Dendritic cell treated with granulocyte-macrophage colony-stimulating factor and Interleukin-4, amounts not matched to agents 40 ng/mL and 50 ng/mL, for 4 days (primary cell): ENCODE results near the gene OSBPL6.
A peak's percentile ranks its signal among the peaks of the same experiment; 100 is the strongest.
"Not testable (repeated sequence)": the region's sequence is repeated elsewhere in the genome, so short reads cannot be mapped to it uniquely, and the experiment has no call there.

Experiments
- H3K27ac Mint-ChIP-seq: one replicate; pipeline ENCODE4 v1.8.0; 2022; ENCODE audit warnings: mild to moderate bottlenecking, mixed read lengths
- H3K27me3 Mint-ChIP-seq: one replicate; pipeline ENCODE4 v1.8.0; 2022; ENCODE audit warnings: mild to moderate bottlenecking, mixed read lengths
- H3K36me3 Mint-ChIP-seq: one replicate; pipeline ENCODE4 v1.8.0; 2022; ENCODE audit warnings: low read depth, mixed read lengths
- H3K4me1 Mint-ChIP-seq: one replicate; pipeline ENCODE4 v1.8.0; 2022; ENCODE audit warnings: low read depth, mixed read lengths
- H3K4me3 Mint-ChIP-seq: one replicate; pipeline ENCODE4 v1.8.0; 2022; ENCODE audit warnings: mild to moderate bottlenecking, moderate library complexity, mixed read lengths
- H3K9me3 Mint-ChIP-seq: one replicate; pipeline ENCODE4 v1.8.0; 2022; ENCODE audit warnings: mixed read lengths
- intact Hi-C: fragments of 100-400 bp; cut with micrococcal nuclease; formaldehyde crosslinking; loops from one replicate; pipeline ENCODE4 v1.15.0; 2022

The OSBPL6 gene

GRCh38 chr2:178395295-178395694 is 201.0 kb downstream of the OSBPL6 start:
- Mint-ChIP-seq H3K27me3 (no peaks in the 10 kb centered on the region), H3K4me3 (no peak overlapping the region), H3K36me3 (no peaks in the 10 kb centered on the region), H3K4me1 (no peaks in the 10 kb centered on the region), H3K9me3 (no peaks in the 10 kb centered on the region), H3K27ac (no peak overlapping the region)
- intact Hi-C loops: no loop called here

- Mint-ChIP-seq H3K27ac (no peak overlapping the region), H3K9me3 (no peaks in the 10 kb centered on the region), H3K4me3 (no peak overlapping the region), H3K27me3 (no peaks in the 10 kb centered on the region), H3K36me3 (no peaks in the 10 kb centered on the region), H3K4me1 (no peaks in the 10 kb centered on the region)
- intact Hi-C loops: no loop called here
Measured at GRCh38 chr2:178395941-178396570, 201.7 kb downstream of the OSBPL6 start.

GRCh38 chr2:178397002-178397605 is 202.8 kb downstream of the OSBPL6 start:
- no peak overlapping the region for H3K27ac Mint-ChIP-seq
- no peaks in the 10 kb centered on the region for H3K36me3 Mint-ChIP-seq
- no peaks in the 10 kb centered on the region for H3K9me3 Mint-ChIP-seq
- no peaks in the 10 kb centered on the region for H3K27me3 Mint-ChIP-seq
- intact Hi-C loops: loop anchor here (1.0 kb wide), 1 partner anchor 17 kb away; no protein-coding TSS in a partner anchor
- no peak overlapping the region for H3K4me3 Mint-ChIP-seq
- H3K4me1 Mint-ChIP-seq: no peaks in the 10 kb centered on the region

DNA sequence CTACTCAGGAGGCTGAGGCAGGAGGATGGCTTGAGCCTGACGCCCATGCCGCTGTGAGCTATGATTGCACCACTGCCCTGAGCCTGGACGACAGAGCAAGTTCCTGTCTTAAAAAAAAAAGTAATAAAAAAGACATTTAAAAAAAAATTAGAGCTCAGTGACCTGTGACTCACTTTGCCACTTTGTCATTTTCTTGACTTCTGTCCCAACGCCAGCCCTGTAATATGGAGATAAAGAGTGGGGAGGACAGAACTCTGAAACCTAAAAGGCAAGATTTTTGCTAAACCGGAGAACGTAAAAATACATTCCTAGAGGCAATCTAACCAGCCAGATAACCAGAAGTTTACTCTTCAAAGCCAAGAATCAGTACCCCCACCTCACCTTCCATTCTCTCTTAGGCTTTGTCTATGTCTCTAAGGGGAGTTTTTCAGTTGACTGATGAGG is 207.7 kb downstream of the OSBPL6 start:
- H3K4me1 Mint-ChIP-seq: no peaks in the 10 kb centered on the region
- H3K9me3 Mint-ChIP-seq: no peaks in the 10 kb centered on the region
- intact Hi-C loops: no loop called here
- no peaks in the 10 kb centered on the region for H3K36me3 Mint-ChIP-seq
- H3K27me3 Mint-ChIP-seq: no peaks in the 10 kb centered on the region
- no peak overlapping the region for H3K27ac Mint-ChIP-seq
- no peak overlapping the region for H3K4me3 Mint-ChIP-seq

DNA sequence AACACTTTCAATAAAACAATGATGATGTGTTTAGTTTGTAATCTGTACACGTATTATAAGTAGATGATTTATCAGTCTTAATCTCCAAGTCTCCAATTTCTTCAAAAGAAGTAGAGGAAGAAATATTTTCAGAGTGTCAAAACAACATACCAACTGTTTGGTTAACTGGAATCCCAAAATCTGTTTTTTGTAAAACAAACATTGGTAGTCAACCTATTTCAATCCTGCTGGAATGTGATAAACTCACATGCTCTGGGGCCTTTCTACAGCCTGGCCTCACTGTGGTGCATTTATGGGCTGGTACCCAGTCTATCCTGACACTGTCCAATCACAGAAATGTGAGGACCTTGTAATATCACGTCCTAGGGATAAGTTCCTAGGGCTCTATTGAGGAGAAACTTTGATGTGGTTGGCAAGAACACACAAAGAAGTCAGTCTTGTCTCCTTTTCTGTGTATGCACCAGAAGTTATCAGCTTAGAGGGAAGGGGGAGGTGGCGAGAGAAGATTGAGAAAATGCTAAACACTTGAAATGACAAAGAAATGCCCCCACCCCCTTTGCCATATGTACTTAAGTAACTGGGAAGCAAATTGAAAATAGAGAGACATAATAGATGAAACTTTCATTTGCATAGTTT is 209.5 kb downstream of the OSBPL6 start:
- Mint-ChIP-seq H3K27me3 (no peaks in the 10 kb centered on the region), H3K4me1 (no peaks in the 10 kb centered on the region), H3K27ac (no peak overlapping the region), H3K9me3 (no peaks in the 10 kb centered on the region), H3K4me3 (no peak overlapping the region), H3K36me3 (no peaks in the 10 kb centered on the region)
- intact Hi-C loops: no loop called here

DNA sequence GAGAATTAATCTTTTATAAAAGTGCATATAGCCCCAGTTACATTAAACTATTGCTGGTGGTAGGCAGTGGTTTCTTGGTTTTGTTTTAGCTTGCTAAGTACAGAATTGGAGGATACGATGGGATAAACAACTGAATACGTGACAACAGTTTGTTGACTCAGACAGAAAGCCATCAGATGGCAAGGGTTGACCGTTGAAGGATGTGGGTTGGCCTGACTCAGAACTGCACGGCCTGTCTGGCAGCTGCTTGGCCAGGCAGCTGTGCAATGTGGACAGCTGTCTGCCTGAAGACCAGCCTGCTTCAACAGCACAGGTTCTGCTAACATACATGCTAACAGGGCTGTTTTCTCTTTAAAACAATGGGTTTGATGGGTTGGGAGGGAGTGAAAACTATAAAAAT is 210.1 kb downstream of the OSBPL6 start:
- Mint-ChIP-seq H3K4me3 (no peak overlapping the region), H3K27ac (no peak overlapping the region), H3K36me3 (no peaks in the 10 kb centered on the region), H3K27me3 (no peaks in the 10 kb centered on the region), H3K4me1 (no peaks in the 10 kb centered on the region), H3K9me3 (no peaks in the 10 kb centered on the region)
- intact Hi-C loops: no loop called here

GRCh38 chr2:178409261-178409660 is 214.9 kb downstream of the OSBPL6 start:
- Mint-ChIP-seq H3K27ac (no peak overlapping the region), H3K4me1 (peaks cover 10% of the 10 kb centered on the region), H3K36me3 (peaks cover 8% of the 10 kb centered on the region), H3K27me3 (no peaks in the 10 kb centered on the region), H3K4me3 (no peak overlapping the region), H3K9me3 (no peaks in the 10 kb centered on the region)
- intact Hi-C loops: no loop called here

GRCh38 chr2:178412047-178412446 is 217.7 kb downstream of the OSBPL6 start:
- H3K4me3 Mint-ChIP-seq: no peak overlapping the region
- no peaks in the 10 kb centered on the region for H3K27me3 Mint-ChIP-seq
- intact Hi-C loops: loop anchor here (2.0 to 10.0 kb wide), 2 partner anchors 67 to 127 kb away; partner anchors contain the start of gene FKBP7
- peaks cover 16% of the 10 kb centered on the region for H3K36me3 Mint-ChIP-seq
- peaks cover 31% of the 10 kb centered on the region for H3K4me1 Mint-ChIP-seq
- H3K27ac Mint-ChIP-seq: no peak overlapping the region
- no peaks in the 10 kb centered on the region for H3K9me3 Mint-ChIP-seq

DNA sequence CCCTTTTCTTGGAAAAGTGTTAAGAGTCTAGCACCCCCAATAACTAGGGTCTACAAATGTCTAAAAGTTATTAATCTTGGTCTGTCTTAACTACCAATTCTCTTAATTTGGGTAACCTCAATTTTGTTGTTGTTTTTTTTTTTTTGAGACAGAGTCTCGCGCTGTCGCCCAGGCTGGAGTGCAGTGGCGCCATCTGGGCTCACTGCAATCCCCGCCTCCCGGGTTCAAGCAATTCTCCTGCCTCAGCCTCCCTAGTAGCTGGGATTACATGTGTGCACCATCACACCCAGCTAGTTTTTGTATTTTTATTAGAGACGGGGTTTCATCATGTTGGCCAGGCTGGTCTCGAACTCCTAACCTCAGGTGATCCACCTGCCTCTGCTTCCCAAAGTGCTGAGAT is 218.1 kb downstream of the OSBPL6 start:
- not testable (repeated sequence) for H3K4me3 Mint-ChIP-seq, H3K9me3 Mint-ChIP-seq, H3K27me3 Mint-ChIP-seq
- intact Hi-C loops: loop anchor here (2.0 to 10.0 kb wide), 2 partner anchors 66 to 128 kb away; partner anchors contain the start of gene FKBP7
- Mint-ChIP-seq H3K27ac (peak overlapping the region; percentile 100), H3K4me1 (peaks cover 32% of the 10 kb centered on the region), H3K36me3 (peaks cover 16% of the 10 kb centered on the region)

DNA sequence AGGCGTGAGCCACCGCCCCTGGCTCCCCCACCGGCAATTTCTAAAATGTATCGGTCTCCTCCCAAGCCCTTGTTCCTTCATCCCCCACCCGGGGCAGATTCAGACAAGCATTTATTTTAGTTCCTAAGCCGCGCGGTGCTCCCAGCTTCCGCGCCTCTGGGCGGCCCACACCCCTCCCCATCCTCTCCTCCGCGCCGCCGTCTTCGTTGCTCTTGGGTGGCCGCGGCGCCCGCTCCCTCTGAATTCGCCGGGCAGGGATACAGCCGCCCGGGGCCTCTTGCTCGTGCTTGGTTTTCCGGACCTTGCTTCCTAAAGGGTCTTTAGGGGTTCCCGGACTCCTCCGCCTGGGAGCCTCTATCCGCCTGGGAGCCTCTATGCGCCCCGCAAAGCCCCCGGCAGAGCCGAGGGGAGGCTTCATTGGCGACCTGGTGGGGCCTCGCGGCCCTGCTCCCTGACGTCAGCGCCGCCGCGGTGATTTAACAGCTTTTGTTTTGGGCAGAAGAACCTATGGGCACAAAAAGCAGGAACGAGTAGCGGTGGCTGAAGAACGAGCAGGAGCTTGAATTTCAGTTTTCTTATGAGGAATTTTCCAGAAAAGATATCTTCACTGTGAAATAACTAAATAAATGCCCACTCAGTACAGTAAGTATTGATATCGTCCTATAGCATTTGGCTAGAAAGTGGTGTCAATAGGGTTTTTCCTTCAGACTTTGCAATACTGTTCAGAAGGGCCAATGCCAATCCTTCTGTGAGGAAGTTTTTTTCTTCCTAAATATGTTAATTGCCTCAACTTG is 219.4 kb downstream of the OSBPL6 start:
- no peaks in the 10 kb centered on the region for H3K9me3 Mint-ChIP-seq
- peak overlapping the region; percentile 96 for H3K4me3 Mint-ChIP-seq
- H3K36me3 Mint-ChIP-seq: peaks cover 16% of the 10 kb centered on the region
- H3K4me1 Mint-ChIP-seq: peaks cover 32% of the 10 kb centered on the region
- H3K27ac Mint-ChIP-seq: peak overlapping the region; percentile 100
- intact Hi-C loops: loop anchor here (1.0 to 10.0 kb wide), 5 partner anchors 16 to 301 kb away; partner anchors contain the start of genes FKBP7 and RBM45
- H3K27me3 Mint-ChIP-seq: no peaks in the 10 kb centered on the region

DNA sequence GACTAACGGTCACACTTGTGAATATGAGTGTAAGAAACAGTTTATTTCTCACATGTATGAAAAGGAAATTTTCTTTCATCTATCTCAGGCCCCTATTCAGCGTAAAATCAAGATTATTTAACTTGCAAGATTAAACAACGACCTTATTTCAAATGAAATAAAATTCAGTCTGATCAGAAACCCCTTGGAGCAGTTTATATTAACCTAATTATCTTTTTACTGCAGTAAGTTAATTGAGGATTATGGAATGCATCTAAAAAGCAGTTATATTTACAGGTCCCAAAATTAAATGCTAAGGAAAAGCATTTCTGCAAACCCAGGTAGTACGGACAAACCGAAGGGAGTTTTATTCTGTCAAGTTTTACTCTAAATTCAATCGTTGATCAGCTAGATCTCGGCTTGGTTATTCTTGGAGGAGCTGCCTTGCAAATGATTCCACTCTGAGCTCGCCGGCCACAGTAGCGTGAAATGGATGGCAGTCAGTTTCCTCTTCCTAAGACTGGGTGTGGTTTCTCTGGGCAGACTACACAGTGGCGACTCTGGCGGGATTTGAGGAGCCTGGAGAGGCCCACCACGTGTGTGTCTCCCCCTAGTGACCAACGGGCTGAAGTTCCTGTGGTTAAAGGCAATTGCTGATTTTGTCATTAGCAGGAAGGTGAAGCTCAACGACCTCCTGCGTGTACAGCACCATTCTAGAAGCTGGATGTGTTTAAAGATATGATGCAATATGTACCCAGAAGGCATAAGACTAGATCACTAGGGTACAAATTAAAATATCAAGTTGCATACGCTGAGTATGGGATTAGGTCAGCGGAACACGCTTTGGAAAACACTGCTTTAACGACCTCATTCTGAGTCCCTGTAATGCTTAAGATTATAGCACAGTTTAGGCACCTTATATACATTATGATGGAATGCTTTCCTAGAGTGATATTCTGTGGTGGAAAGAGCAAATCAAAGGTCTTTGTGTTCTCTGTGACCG is 220.2 kb downstream of the OSBPL6 start:
- intact Hi-C loops: loop anchor here (1.0 to 10.0 kb wide), 4 partner anchors 17 to 302 kb away; partner anchors contain the start of gene RBM45
- Mint-ChIP-seq H3K27me3 (no peaks in the 10 kb centered on the region), H3K27ac (peak overlapping the region; percentile 100), H3K4me3 (peak overlapping the region; percentile 96), H3K9me3 (no peaks in the 10 kb centered on the region), H3K4me1 (peaks cover 32% of the 10 kb centered on the region), H3K36me3 (peaks cover 16% of the 10 kb centered on the region)

GRCh38 chr2:178415979-178416378 is 221.7 kb downstream of the OSBPL6 start:
- no peaks in the 10 kb centered on the region for H3K27me3 Mint-ChIP-seq
- H3K36me3 Mint-ChIP-seq: peaks cover 24% of the 10 kb centered on the region
- peaks cover 40% of the 10 kb centered on the region for H3K4me1 Mint-ChIP-seq
- H3K4me3 Mint-ChIP-seq: no peak overlapping the region
- no peak overlapping the region for H3K27ac Mint-ChIP-seq
- intact Hi-C loops: loop anchor here (10.0 kb wide), 1 partner anchor 131 kb away; no protein-coding TSS in a partner anchor
- no peaks in the 10 kb centered on the region for H3K9me3 Mint-ChIP-seq

DNA sequence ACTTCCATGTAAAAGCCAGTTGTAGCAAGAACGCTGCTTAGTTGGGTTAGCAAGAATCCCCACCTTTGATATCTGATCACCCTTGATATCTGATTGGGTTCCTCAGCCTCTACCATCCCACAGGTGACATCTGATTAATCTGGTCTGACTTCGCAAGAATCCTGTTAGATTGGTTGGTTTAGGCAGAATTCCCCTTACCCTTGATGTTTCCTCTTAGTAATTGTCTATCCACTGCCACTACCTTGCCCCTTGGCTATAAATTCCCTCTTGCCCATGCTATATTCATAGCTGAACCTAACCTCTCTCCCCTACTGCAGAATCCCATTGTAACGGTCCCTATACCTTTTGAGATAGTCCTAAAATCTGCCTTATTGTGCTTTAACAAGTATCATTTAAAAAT is 223.6 kb downstream of the OSBPL6 start:
- intact Hi-C loops: loop anchor here (10.0 kb wide), 1 partner anchor 133 kb away; no protein-coding TSS in a partner anchor
- no peak overlapping the region for H3K4me3 Mint-ChIP-seq
- peaks cover 24% of the 10 kb centered on the region for H3K36me3 Mint-ChIP-seq
- H3K27me3 Mint-ChIP-seq: no peaks in the 10 kb centered on the region
- H3K27ac Mint-ChIP-seq: no peak overlapping the region
- no peaks in the 10 kb centered on the region for H3K9me3 Mint-ChIP-seq
- peaks cover 38% of the 10 kb centered on the region for H3K4me1 Mint-ChIP-seq
